IMR-90 (cell line): ENCODE data around the gene AGAP1. TPM values are rescaled to one million over a fixed set of nuclear protein-coding genes. Genes with fewer than 3 reads are reported as not detected.
A peak's percentile ranks its signal among the peaks of the same experiment; 100 is the strongest.

Experiments used
- ATAC-seq: fragments of 200-7000 bp; cut with Tn5 transposase; 2 replicates; pipeline ENCODE4 v1.9.1; 2020; ENCODE audit warnings: low read depth, mild to moderate bottlenecking, moderate library complexity
- BruUV-seq: library from RNA; stranded (reverse); fragments of 400-500 nt; replicated peaks from 2 replicates; lab custom pipeline; 2021; lab: Mats Ljungman, UMichigan
- CTCF ChIA-PET: fragments of 300-600 bp; formaldehyde crosslinking; extraction: SDS; loops from one replicate; lab custom pipeline; 2021; ENCODE audit warnings: antibody characterized with exemption; lab: Yijun Ruan, JAX
- POLR2A ChIA-PET: fragments of 300-600 bp; sonication (Branson Sonifier 250); formaldehyde crosslinking; loops from one replicate; lab custom pipeline; 2022; ENCODE audit warnings: antibody characterized with exemption; ENCODE audit not compliant: unreplicated experiment; lab: Charles Lee
- DNase-seq: peaks from one replicate; pipeline ENCODE4 v3.0.0; 2013
- H2AFZ ChIP-seq: replicated peaks from 2 replicates; pipeline ENCODE3; 2013; ENCODE audit warnings: low read length, mild to moderate bottlenecking; ENCODE audit not compliant: poor library complexity
- H2AK5ac ChIP-seq: 2 replicates; pipeline ENCODE4 v1.6.1; 2013; ENCODE audit warnings: low read depth, low read length, inconsistent platforms
- H2AK9ac ChIP-seq: replicated peaks from 2 replicates; pipeline ENCODE3; 2013; ENCODE audit warnings: mild to moderate bottlenecking, low read depth, low read length, moderate library complexity; ENCODE audit not compliant: poor library complexity
- H2BK120ac ChIP-seq: 2 replicates; pipeline ENCODE4 v1.6.1; 2013; ENCODE audit warnings: low read depth, low read length, inconsistent platforms
- H2BK15ac ChIP-seq: 3 replicates; pipeline ENCODE4 v1.6.1; 2013; ENCODE audit warnings: low read depth, low read length, inconsistent platforms
- H2BK20ac ChIP-seq: 2 replicates; pipeline ENCODE4 v1.6.1; 2013; ENCODE audit warnings: low read depth, mild to moderate bottlenecking, inconsistent platforms, low read length, moderate library complexity
- H2BK5ac ChIP-seq: 2 replicates; pipeline ENCODE4 v1.6.1; 2013; ENCODE audit warnings: mild to moderate bottlenecking, low read depth, low read length, inconsistent platforms; ENCODE audit not compliant: poor library complexity, severe bottlenecking
- H3K14ac ChIP-seq: replicated peaks from 2 replicates; pipeline ENCODE4 v1.6.1; 2013; ENCODE audit warnings: low read depth, low read length, inconsistent platforms
- H3K18ac ChIP-seq: 2 replicates; pipeline ENCODE4 v1.6.1; 2013; ENCODE audit warnings: low read depth, low read length, control low read depth
- H3K23ac ChIP-seq: 2 replicates; pipeline ENCODE4 v1.6.1; 2013; ENCODE audit warnings: low read depth, low read length, inconsistent platforms
- H3K27ac ChIP-seq: 2 replicates; pipeline ENCODE4 v1.5.1; 2013; ENCODE audit warnings: mild to moderate bottlenecking, control low read depth, low read length; ENCODE audit not compliant: insufficient read depth
- H3K27me3 ChIP-seq: 2 replicates; pipeline ENCODE4 v1.6.1; 2013; ENCODE audit warnings: low read length; ENCODE audit not compliant: control insufficient read depth, insufficient read depth
- H3K36me3 ChIP-seq: 2 replicates; pipeline ENCODE4 v1.6.1; 2013; ENCODE audit warnings: low read length, mixed read lengths; ENCODE audit not compliant: control insufficient read depth, insufficient read depth
- H3K4ac ChIP-seq: 2 replicates; pipeline ENCODE4 v1.6.1; 2013; ENCODE audit warnings: low read depth, low read length, inconsistent platforms
- H3K4me1 ChIP-seq: 2 replicates; pipeline ENCODE4 v1.6.1; 2013; ENCODE audit warnings: low read length, mixed read lengths; ENCODE audit not compliant: control insufficient read depth, insufficient read depth
- H3K4me2 ChIP-seq: 2 replicates; pipeline ENCODE4 v1.6.1; 2013; ENCODE audit warnings: low read depth, mild to moderate bottlenecking, control low read depth, low read length, moderate library complexity
- H3K4me3 ChIP-seq: 2 replicates; pipeline ENCODE4 v1.5.1; 2013; ENCODE audit warnings: low read depth, mild to moderate bottlenecking, control low read depth, low read length, moderate library complexity; ENCODE audit not compliant: insufficient read depth
- H3K56ac ChIP-seq: 2 replicates; pipeline ENCODE4 v1.6.1; 2013; ENCODE audit warnings: low read length, inconsistent platforms; ENCODE audit not compliant: insufficient read depth; ENCODE audit errors: extremely low read depth
- H3K79me1 ChIP-seq, 2 experiments: 2 replicates each; pipeline ENCODE4 v1.6.1; 2013; ENCODE audit warnings: low read length in 2 of 2, inconsistent platforms in 1 of 2, low read depth in 1 of 2
- H3K9ac ChIP-seq: 2 replicates; pipeline ENCODE4 v1.6.1; 2013; ENCODE audit warnings: low read depth, low read length, control low read depth
- H3K9me1 ChIP-seq: 2 replicates; pipeline ENCODE4 v1.6.1; 2013; ENCODE audit warnings: low read length, inconsistent platforms; ENCODE audit not compliant: insufficient read depth
- H3K9me3 ChIP-seq: 2 replicates; pipeline ENCODE4 v1.6.1; 2013; ENCODE audit warnings: low read length; ENCODE audit not compliant: control insufficient read depth, insufficient read depth
- H4K20me1 ChIP-seq: 2 replicates; pipeline ENCODE4 v1.6.1; 2013; ENCODE audit warnings: low read length, inconsistent platforms; ENCODE audit not compliant: insufficient read depth
- H4K5ac ChIP-seq: 2 replicates; pipeline ENCODE4 v1.6.1; 2013; ENCODE audit warnings: mild to moderate bottlenecking, low read depth, low read length, control low read depth
- H4K8ac ChIP-seq, 2 experiments: 2 replicates each; pipeline ENCODE4 v1.6.1; 2013; ENCODE audit warnings: low read depth in 2 of 2, low read length in 2 of 2, control low read depth in 1 of 2, inconsistent platforms in 1 of 2
- H4K91ac ChIP-seq: 2 replicates; pipeline ENCODE4 v1.6.1; 2013; ENCODE audit warnings: low read depth, low read length, inconsistent platforms; ENCODE audit not compliant: insufficient read depth
- BHLHE40 ChIP-seq: fragments of 150-350 bp; IDR thresholded peaks from 2 replicates; pipeline ENCODE4 v1.6.1; 2016; ENCODE audit warnings: mild to moderate bottlenecking, low read depth, low read length
- CEBPB ChIP-seq: IDR thresholded peaks from 2 replicates; pipeline ENCODE4 v1.6.1; 2012; ENCODE audit warnings: low read depth, low read length, improper control_type of control experiment
- CHD1 ChIP-seq: IDR thresholded peaks from 2 replicates; pipeline ENCODE4 v1.6.1; 2012; ENCODE audit warnings: low read depth, low read length, improper control_type of control experiment
- CTCF ChIP-seq: conservative IDR thresholded peaks from 2 replicates; pipeline ENCODE4 v1.5.1; 2012; ENCODE audit warnings: mild to moderate bottlenecking, low read depth, low read length, improper control_type of control experiment
- MAFK ChIP-seq: IDR thresholded peaks from 2 replicates; pipeline ENCODE4 v1.6.1; 2012; ENCODE audit warnings: low read depth, low read length, improper control_type of control experiment
- MAZ ChIP-seq: IDR thresholded peaks from 2 replicates; pipeline ENCODE4 v1.6.1; 2012; ENCODE audit warnings: low read depth, mild to moderate bottlenecking, low read length, improper control_type of control experiment, moderate library complexity, borderline replicate concordance
- NFE2L2 ChIP-seq: fragments of 150-350 bp; IDR thresholded peaks from 2 replicates; pipeline ENCODE4 v1.6.1; 2016; ENCODE audit warnings: low read depth, mild to moderate bottlenecking, low read length
- POLR2A ChIP-seq: IDR thresholded peaks from 2 replicates; pipeline ENCODE4 v1.6.1; 2012; ENCODE audit warnings: mild to moderate bottlenecking, low read depth, low read length
- RAD21 ChIP-seq: IDR thresholded peaks from 2 replicates; pipeline ENCODE4 v1.6.1; 2012; ENCODE audit warnings: low read length, improper control_type of control experiment
- RCOR1 ChIP-seq: IDR thresholded peaks from 2 replicates; pipeline ENCODE4 v1.6.1; 2012; ENCODE audit warnings: mild to moderate bottlenecking, low read length, improper control_type of control experiment; ENCODE audit not compliant: insufficient replicate concordance
- RFX5 ChIP-seq: IDR thresholded peaks from 2 replicates; pipeline ENCODE4 v1.8.0; 2012; ENCODE audit warnings: low read depth, mild to moderate bottlenecking, low read length, moderate library complexity
- SMC3 ChIP-seq: fragments of 150-350 bp; IDR thresholded peaks from 2 replicates; pipeline ENCODE4 v1.6.1; 2016; ENCODE audit warnings: low read depth, mild to moderate bottlenecking, antibody characterized with exemption, low read length, moderate library complexity
- USF2 ChIP-seq: fragments of 150-350 bp; IDR thresholded peaks from 2 replicates; pipeline ENCODE4 v1.6.1; 2017; ENCODE audit warnings: mild to moderate bottlenecking, antibody characterized with exemption, low read length, low read depth
- WGBS, 2 experiments: methylation state at CpG; one replicate each; pipeline versions ENCODE4 v1.1.5 to v1.1.7; 2013; ENCODE audit warnings: missing lambda C conversion rate in 2 of 2; ENCODE audit not compliant: insufficient read length in 1 of 2; ENCODE audit errors: extremely low coverage in 2 of 2; 5-methylcytosine and 5-hydroxymethylcytosine counted together
- dilution Hi-C: fragments of 300-500 bp; cut with HindIII; formaldehyde crosslinking; loops from one replicate; pipeline ENCODE4 v1.14.3; 2018; ENCODE audit warnings: low sequenced_read_pairs; ENCODE audit not compliant: unreplicated experiment
- in situ Hi-C: fragments of 300-500 bp; cut with MboI; formaldehyde crosslinking; loops from 3 replicates; pipeline ENCODE4 v1.14.3; 2019; ENCODE audit warnings: low sequenced_read_pairs, inconsistent platforms, mixed read lengths
- intact Hi-C: fragments of 100-400 bp; cut with micrococcal nuclease; formaldehyde crosslinking; loops from 2 replicates; pipeline ENCODE4 v1.10.0; 2022
- polyA plus RNA-seq, 3 experiments: library from polyadenylated mRNA; depleted of rRNA; stranded (reverse); fragments of >200 nt; gene quantifications; 2 replicates each; pipeline ENCODE4 v1.2.3, GENCODE V29; 2012; ENCODE audit warnings: low replicate concordance in 1 of 3
- total RNA-seq: library from RNA; depleted of rRNA; stranded (reverse); fragments of >200 nt; gene quantifications from 2 replicates; pipeline ENCODE4 v1.2.3, GENCODE V29; 2012

The AGAP1 gene
- total and polyA plus RNA-seq, 2 of the 4 experiments (the other 2 are of a cell fraction): 15.1 to 16.4 TPM

- Histone ChIP-seq H3K27ac (no peak overlapping the region), H3K9ac (no peak overlapping the region), H3K4ac (no peak overlapping the region), H2AK5ac (no peak overlapping the region), H3K4me3 (no peak overlapping the region), H2AK9ac (no peak overlapping the region), H2BK15ac (no peak overlapping the region), H4K5ac (no peak overlapping the region), H4K20me1 (peaks cover 63% of the 10 kb centered on the region), H3K36me3 (no peaks in the 10 kb centered on the region), H3K79me1 (peaks cover 20 to 51% of the 10 kb centered on the region in 2 experiments), H3K4me2 (peak overlapping the region; percentile 1; the same call in 1 of the 2 replicates), H4K8ac (no peak overlapping the region), H4K91ac (no peak overlapping the region), H3K27me3 (no peaks in the 10 kb centered on the region), H3K9me1 (no peaks in the 10 kb centered on the region), H2BK5ac (no peak overlapping the region), H3K56ac (no peak overlapping the region), H3K4me1 (peaks cover 5% of the 10 kb centered on the region), H3K23ac (no peak overlapping the region), H3K18ac (no peak overlapping the region), H2BK120ac (no peak overlapping the region), H2AFZ (no peak overlapping the region), H3K14ac (no peak overlapping the region), H3K9me3 (no peaks in the 10 kb centered on the region), H2BK20ac (no peak overlapping the region)
- no TSS peak for BruUV-seq
- WGBS, 2 experiments: 100% methylated on average over 1 of the region's 5 CpGs; no CpG with 5 or more reads in 1 of the 2 experiments
- intact Hi-C loops (no loop called here), in situ Hi-C loops (loop anchor here (10.0 kb wide), 1 partner anchor 545 kb away; no protein-coding TSS in a partner anchor), dilution Hi-C loops (no loop called here)
- ChIA-PET CTCF (no interaction called here), POLR2A (no interaction called here)
- ATAC-seq (no peak), DNase-seq (no peak)
- TF ChIP-seq CEBPB (no peak), RCOR1 (no peak), RAD21 (no peak), USF2 (no peak), POLR2A (no peak), RFX5 (no peak), CTCF (no peak), CHD1 (no peak), NFE2L2 (no peak), SMC3 (no peak), MAFK (no peak), BHLHE40 (no peak), MAZ (no peak)
These were observed 185.6 kb downstream of the AGAP1 start for GRCh38 chr2:235679471-235679870.
